H1 (cell line): ENCODE results near the gene TRPV4. TPM values are rescaled to one million over a fixed set of nuclear protein-coding genes. Genes with fewer than 3 reads are reported as not detected.

Source experiments
- CTCF ChIA-PET: fragments of 300-600 bp; sonication (Branson Sonifier 250); formaldehyde crosslinking; loops from one replicate; lab custom pipeline; 2021; ENCODE audit not compliant: partially characterized antibody; lab: Charles Lee
- POLR2A ChIA-PET: fragments of 300-600 bp; sonication (Branson Sonifier 250); formaldehyde crosslinking; loops from one replicate; lab custom pipeline; 2021; ENCODE audit warnings: inconsistent platforms; ENCODE audit not compliant: partially characterized antibody; lab: Charles Lee
- DNase-seq, 2 experiments: peaks; one replicate each; pipeline versions ENCODE4 v3.0.0 to v3.0.0-alpha.2; 2010 to 2022; ENCODE audit warnings: low spot score in 2 of 2, low read depth in 1 of 2, mixed read lengths in 1 of 2
- FAIRE-seq: peaks from 2 replicates; lab custom pipeline; 2011; peaks lifted over from hg19 to GRCh38; lab: Jason Lieb, UNC
- H2AFZ ChIP-seq: 2 replicates; pipeline ENCODE4 v1.8.1; 2012; ENCODE audit warnings: low read length, inconsistent platforms
- H2AK5ac ChIP-seq: 2 replicates; pipeline ENCODE4 v1.6.1; 2013; ENCODE audit warnings: low read depth, low read length
- H2BK120ac ChIP-seq: replicated peaks from 2 replicates; pipeline ENCODE3; 2013; ENCODE audit warnings: low read depth, low read length, inconsistent platforms
- H2BK12ac ChIP-seq: 2 replicates; pipeline ENCODE4 v1.6.1; 2013; ENCODE audit warnings: low read depth, low read length
- H2BK15ac ChIP-seq: 2 replicates; pipeline ENCODE4 v1.6.1; 2013; ENCODE audit warnings: low read length
- H2BK20ac ChIP-seq: 2 replicates; pipeline ENCODE4 v1.6.1; 2013; ENCODE audit warnings: low read length
- H2BK5ac ChIP-seq: 2 replicates; pipeline ENCODE4 v1.6.1; 2013; ENCODE audit warnings: low read depth, low read length
- H3K14ac ChIP-seq: 2 replicates; pipeline ENCODE4 v1.6.1; 2013; ENCODE audit warnings: inconsistent platforms; ENCODE audit not compliant: insufficient read length
- H3K18ac ChIP-seq: 2 replicates; pipeline ENCODE4 v1.6.1; 2013; ENCODE audit warnings: low read length; ENCODE audit errors: extremely low read depth
- H3K23ac ChIP-seq: 2 replicates; pipeline ENCODE4 v1.6.1; 2013; ENCODE audit warnings: inconsistent platforms; ENCODE audit not compliant: insufficient read length
- H3K23me2 ChIP-seq: 2 replicates; pipeline ENCODE4 v1.6.1; 2013; ENCODE audit warnings: low read depth, low read length
- H3K27ac ChIP-seq: 2 replicates; pipeline ENCODE4 v1.6.1; 2011; ENCODE audit warnings: low read depth, low read length, inconsistent platforms
- H3K27me3 ChIP-seq, 4 experiments: replicated peaks in 1 of 4; 1 replicate in 1 of 4; 2 replicates in 3 of 4; pipeline versions ENCODE4 v1.6.1 to v1.8.1; 2011 to 2013; ENCODE audit warnings: low read length in 3 of 4, mild to moderate bottlenecking in 3 of 4, inconsistent platforms in 2 of 4, mixed read lengths in 2 of 4, moderate library complexity in 1 of 4; ENCODE audit not compliant: control insufficient read depth in 3 of 4, insufficient read depth in 3 of 4; ENCODE audit errors: extremely low read depth in 1 of 4
- H3K36me3 ChIP-seq, 4 experiments: 2 replicates each; pipeline versions ENCODE4 v1.6.1 to v1.8.1; 2011 to 2013; ENCODE audit warnings: mild to moderate bottlenecking in 4 of 4, low read length in 3 of 4, moderate library complexity in 2 of 4, control low read depth in 1 of 4, inconsistent platforms in 1 of 4; ENCODE audit not compliant: insufficient read depth in 4 of 4, control insufficient read depth in 2 of 4
- H3K4ac ChIP-seq: replicated peaks from 2 replicates; pipeline ENCODE3; 2013; ENCODE audit warnings: low read length, low read depth, mixed read lengths, inconsistent platforms; ENCODE audit not compliant: insufficient read length
- H3K4me1 ChIP-seq, 4 experiments: replicated peaks in 1 of 4; 1 replicate in 1 of 4; 2 replicates in 3 of 4; pipeline versions ENCODE4 v1.6.1 to v1.8.1; 2011 to 2013; ENCODE audit warnings: low read length in 3 of 4, inconsistent platforms in 2 of 4, mixed read lengths in 1 of 4; ENCODE audit not compliant: insufficient read depth in 4 of 4, control insufficient read depth in 3 of 4
- H3K4me2 ChIP-seq, 2 experiments: 2 replicates each; pipeline versions ENCODE4 v1.6.1 to v1.8.1; 2011 to 2013; ENCODE audit warnings: low read depth in 2 of 2, low read length in 2 of 2, control low read depth in 1 of 2, inconsistent platforms in 1 of 2, mild to moderate bottlenecking in 1 of 2; ENCODE audit not compliant: insufficient read depth in 1 of 2
- H3K4me3 ChIP-seq, 4 experiments: fragments of 200-600, 300-600 bp in 1 of 4; sonication (generic), shearing (Covaris generic), sonication (Bioruptor Twin) in 1 of 4; 2 replicates each; pipeline versions ENCODE4 v1.5.1 to v1.8.1; 2011 to 2016; ENCODE audit warnings: low read length in 4 of 4, low read depth in 3 of 4, control low read depth in 2 of 4, inconsistent platforms in 2 of 4, mild to moderate bottlenecking in 2 of 4, mixed read lengths in 1 of 4, moderate library complexity in 1 of 4; ENCODE audit not compliant: insufficient read depth in 2 of 4; ENCODE audit errors: extremely low read depth in 1 of 4
- H3K56ac ChIP-seq: replicated peaks from 2 replicates; pipeline ENCODE3; 2013; ENCODE audit warnings: low read depth, mild to moderate bottlenecking, mixed read lengths, low read length, inconsistent platforms; ENCODE audit not compliant: insufficient read length
- H3K79me1 ChIP-seq: 2 replicates; pipeline ENCODE4 v1.6.1; 2013; ENCODE audit warnings: low read depth, low read length, control low read depth
- H3K79me2 ChIP-seq, 2 experiments: 2 replicates each; pipeline versions ENCODE4 v1.6.1 to v1.8.1; 2012 to 2013; ENCODE audit warnings: low read length in 2 of 2, mild to moderate bottlenecking in 2 of 2, inconsistent platforms in 1 of 2; ENCODE audit not compliant: insufficient read depth in 2 of 2, control insufficient read depth in 1 of 2
- H3K9ac ChIP-seq, 4 experiments: replicated peaks in 1 of 4; 1 replicate in 1 of 4; 2 replicates in 3 of 4; pipeline versions ENCODE4 v1.6.1 to v1.8.1; 2011 to 2013; ENCODE audit warnings: low read depth in 3 of 4, low read length in 3 of 4, control low read depth in 2 of 4, mild to moderate bottlenecking in 2 of 4, moderate library complexity in 2 of 4, inconsistent platforms in 1 of 4; ENCODE audit errors: extremely low read depth in 1 of 4
- H3K9me3 ChIP-seq, 2 experiments: 2 replicates each; pipeline versions ENCODE4 v1.6.1 to v1.8.1; 2012 to 2013; ENCODE audit warnings: mild to moderate bottlenecking in 2 of 2, moderate library complexity in 2 of 2, control low read depth in 1 of 2, inconsistent platforms in 1 of 2, low read depth in 1 of 2, low read length in 1 of 2, mixed read lengths in 1 of 2; ENCODE audit not compliant: insufficient read depth in 2 of 2
- H4K20me1 ChIP-seq, 2 experiments: replicated peaks in 1 of 2; 2 replicates each; pipeline versions ENCODE3 to v1.8.1; 2011 to 2013; ENCODE audit warnings: inconsistent platforms in 2 of 2, low read length in 2 of 2, mild to moderate bottlenecking in 1 of 2; ENCODE audit not compliant: insufficient read depth in 2 of 2, control insufficient read depth in 1 of 2
- H4K5ac ChIP-seq: 2 replicates; pipeline ENCODE4 v1.6.1; 2013; ENCODE audit warnings: low read length, low read depth, mixed read lengths, inconsistent platforms; ENCODE audit not compliant: insufficient read length
- H4K8ac ChIP-seq: 2 replicates; pipeline ENCODE4 v1.8.0; 2013; ENCODE audit warnings: mild to moderate bottlenecking, moderate library complexity, low read length, inconsistent platforms; ENCODE audit not compliant: insufficient read depth; ENCODE audit errors: extremely low read depth
- H4K91ac ChIP-seq: replicated peaks from 2 replicates; pipeline ENCODE3; 2013; ENCODE audit warnings: low read length, mixed read lengths, inconsistent platforms; ENCODE audit not compliant: insufficient read length
- CHD2 ChIP-seq: IDR thresholded peaks from 2 replicates; pipeline ENCODE4 v1.6.1; 2012; ENCODE audit warnings: low read length, improper control_type of control experiment
- EGR1 ChIP-seq: IDR thresholded peaks from 2 replicates; pipeline ENCODE4 v1.6.1; 2011; ENCODE audit warnings: low read depth, low read length, borderline replicate concordance
- JUN ChIP-seq: IDR thresholded peaks from 2 replicates; pipeline ENCODE4 v1.6.1; 2011; ENCODE audit warnings: low read depth, mild to moderate bottlenecking, improper control_type of control experiment, low read length
- POLR2AphosphoS5 ChIP-seq: IDR thresholded peaks from 2 replicates; pipeline ENCODE4 v1.6.1; 2011; ENCODE audit warnings: low read depth, low read length
- RNF2 ChIP-seq: fragments of 200-900, 300-1000 bp; sonication (generic); IDR thresholded peaks from 2 replicates; pipeline ENCODE4 v1.7.1; 2016; ENCODE audit warnings: borderline replicate concordance, low read depth, mild to moderate bottlenecking, antibody characterized with exemption, low read length; ENCODE audit not compliant: poor library complexity, severe bottlenecking; ENCODE audit errors: missing control alignments
- SIN3A ChIP-seq, 2 experiments: IDR thresholded peaks in 1 of 2; conservative IDR thresholded peaks in 1 of 2; 2 replicates each; pipeline ENCODE4 v1.6.1; 2011 to 2012; ENCODE audit warnings: low read length in 2 of 2, improper control_type of control experiment in 1 of 2, low read depth in 1 of 2, mild to moderate bottlenecking in 1 of 2
- TCF12 ChIP-seq: IDR thresholded peaks from 2 replicates; pipeline ENCODE4 v1.6.1; 2011; ENCODE audit warnings: low read depth, mild to moderate bottlenecking, low read length
- WGBS, 2 experiments: shearing (Covaris generic) in 1 of 2; methylation state at CpG; one replicate each; pipeline versions ENCODE4 v1.1.6 to v1.1.7; 2013 to 2015; ENCODE audit warnings: low lambda C conversion rate in 2 of 2, mixed read lengths in 2 of 2, inconsistent platforms in 1 of 2, low coverage in 1 of 2, missing lambda C conversion rate in 1 of 2; ENCODE audit not compliant: insufficient replicate concordance in 2 of 2, insufficient coverage in 1 of 2, insufficient read length in 1 of 2; ENCODE audit errors: extremely low coverage in 1 of 2, missing lambda C conversion rate in 1 of 2; 5-methylcytosine and 5-hydroxymethylcytosine counted together
- polyA plus RNA-seq, 7 experiments: library from polyadenylated mRNA; depleted of rRNA in 3 of 7; stranded (reverse) in 5 of 7; unstranded in 2 of 7; fragments of >200 nt in 5 of 7; fragments of 200-250 nt in 2 of 7; gene quantifications; 1 replicate in 5 of 7; 2 replicates in 1 of 7; 4 replicates in 1 of 7; pipeline versions ENCODE4 v1.2.1 to v1.2.3, GENCODE V29; 2011 to 2013; ENCODE audit warnings: missing spikeins in 2 of 7, mixed read lengths in 2 of 7
- total RNA-seq: library from RNA; stranded (reverse); fragmentation: NEBNext Ultra II Directional; extraction: Animal tissue kit (Norgen Biotek cat#: 25700); gene quantifications from 2 replicates; pipeline ENCODE4 v1.2.1, GENCODE V29; 2021

Gene TRPV4
- total and polyA plus RNA-seq, 2 of the 8 experiments (the other 6 are each of a cell fraction or from before 2014, with no cell fraction given), result 2.1 to 6.2 TPM

DNA sequence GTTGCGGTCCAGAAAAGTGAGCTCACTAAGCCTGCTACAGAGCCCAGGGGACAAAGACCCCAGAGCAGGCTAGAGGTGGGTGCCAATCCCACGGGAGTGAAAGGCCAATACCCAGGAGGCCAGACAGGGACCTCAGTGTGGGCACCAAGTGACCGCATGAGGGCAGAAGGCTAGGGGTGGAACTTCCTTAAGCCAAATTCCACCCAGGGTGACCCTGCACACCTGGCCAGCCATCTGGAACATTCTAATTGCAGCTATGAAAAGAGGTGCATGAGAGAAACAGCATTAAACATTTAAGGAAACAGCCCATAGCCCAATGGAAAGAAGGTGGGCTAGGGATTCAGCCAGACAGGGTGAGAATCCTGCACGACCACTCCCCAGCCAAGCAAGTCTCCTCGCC is 27.8 kb upstream of the TRPV4 start:
- 94% methylated on average over 5 of the region's 5 CpGs; no CpG with 5 or more reads in 1 of the 2 experiments for WGBS, 2 experiments
- no peak for TF ChIP-seq RNF2
- TF ChIP-seq POLR2AphosphoS5, result no peak
- TF ChIP-seq CHD2, result no peak
- TF ChIP-seq JUN, result no peak
- TF ChIP-seq TCF12, result no peak
- TF ChIP-seq EGR1, result no peak
- TF ChIP-seq SIN3A (conservative IDR thresholded peaks at IDR 0.05 in 1 of 2, IDR thresholded peaks at IDR 0.05 in 1 of 2; ENCODE audit: low read depth in 1 of 2, low read length in 2 of 2), result no peak
- Histone ChIP-seq H3K27ac (no peak overlapping the region), H2AFZ (no peak overlapping the region), H4K20me1 (peaks cover 2% of the 10 kb centered on the region in 2 experiments), H4K91ac (no peak overlapping the region), H3K23ac (no peak overlapping the region), H3K4me3 (no peak overlapping the region), H4K5ac (no peak overlapping the region), H3K36me3 (no peaks in the 10 kb centered on the region; a peak in 3 of 8 replicates), H2AK5ac (no peak overlapping the region), H3K79me1 (no peaks in the 10 kb centered on the region; the same call in none of the 2 replicates), H3K18ac (no peak overlapping the region), H2BK5ac (no peak overlapping the region; the same call in 1 of the 2 replicates), H2BK15ac (no peak overlapping the region), H3K4me2 (no peak overlapping the region), H2BK12ac (no peak overlapping the region), H3K14ac (no peak overlapping the region), H3K4me1 (peaks cover 0 to 6% (median 4%) of the 10 kb centered on the region in 4 experiments; a peak in 4 of 7 replicates), H3K56ac (no peak overlapping the region), H3K23me2 (no peaks in the 10 kb centered on the region), H2BK120ac (no peak overlapping the region), H3K9ac (no peak overlapping the region), H3K4ac (no peak overlapping the region), H3K9me3 (no peaks in the 10 kb centered on the region), H3K27me3 (no peaks in the 10 kb centered on the region), H3K79me2 (no peaks in the 10 kb centered on the region; a peak in 1 of 4 replicates), H4K8ac (no peak overlapping the region; the same call in 1 of the 2 replicates), H2BK20ac (no peak overlapping the region)
- FAIRE-seq (no peak), DNase-seq (no peak)
- ChIA-PET CTCF (interaction anchor here (0.6 to 2.0 kb wide), 4 partner anchors 9 to 50 kb away, joined by 3 to 13 read pairs (median 4); no protein-coding TSS in a partner anchor), POLR2A (no interaction called here)
